AG04450 (cell line): Measurements from ENCODE around the gene GSTT2B. TPM values are rescaled to one million over a fixed set of nuclear protein-coding genes. Genes with fewer than 3 reads are reported as not detected.
"Not testable (repeated sequence)": the region's sequence is repeated elsewhere in the genome, so short reads cannot be mapped to it uniquely, and the experiment has no call there.

Source experiments
- CTCF ChIA-PET: fragments of 300-600, 350-600 bp; formaldehyde crosslinking; extraction: SDS; loops from one replicate; lab custom pipeline; 2022; ENCODE audit warnings: antibody characterized with exemption, inconsistent platforms; lab: Charles Lee
- POLR2A ChIA-PET: fragments of 350-600 bp; formaldehyde crosslinking; extraction: SDS; loops from one replicate; lab custom pipeline; 2021; ENCODE audit warnings: antibody characterized with exemption, inconsistent platforms; lab: Yijun Ruan, JAX
- DNase-seq: peaks from one replicate; pipeline ENCODE4 v3.0.0-alpha.2; 2011; ENCODE audit warnings: low read depth, low spot score
- H3K27ac ChIP-seq: one replicate; pipeline ENCODE4 v1.5.1; 2012; ENCODE audit warnings: low read depth, low read length, control low read depth
- H3K27me3 ChIP-seq: one replicate; pipeline ENCODE4 v1.6.0; 2012; ENCODE audit warnings: low read length; ENCODE audit not compliant: control insufficient read depth, insufficient read depth
- H3K4me3 ChIP-seq: 2 replicates; pipeline ENCODE4 v1.5.1; 2011; ENCODE audit warnings: mild to moderate bottlenecking, low read depth, low read length, control low read depth
- H3K9me3 ChIP-seq: 2 replicates; pipeline ENCODE4 v1.5.1; 2012; ENCODE audit warnings: low read length; ENCODE audit not compliant: control insufficient read depth, insufficient read depth
- polyA plus RNA-seq: library from polyadenylated mRNA; depleted of rRNA; stranded (reverse); fragments of >200 nt; gene quantifications from 2 replicates; pipeline ENCODE4 v1.2.3, GENCODE V29; 2011
- TF ChIP-seq, protein P1 (sequence below): IDR thresholded peaks from 2 replicates; pipeline ENCODE4 v1.5.1; 2011; ENCODE audit warnings: low read depth, low read length, control low read depth, inconsistent platforms

Gene GSTT2B
- polyA plus RNA-seq, 1 experiment: 33.1 TPM

DNA sequence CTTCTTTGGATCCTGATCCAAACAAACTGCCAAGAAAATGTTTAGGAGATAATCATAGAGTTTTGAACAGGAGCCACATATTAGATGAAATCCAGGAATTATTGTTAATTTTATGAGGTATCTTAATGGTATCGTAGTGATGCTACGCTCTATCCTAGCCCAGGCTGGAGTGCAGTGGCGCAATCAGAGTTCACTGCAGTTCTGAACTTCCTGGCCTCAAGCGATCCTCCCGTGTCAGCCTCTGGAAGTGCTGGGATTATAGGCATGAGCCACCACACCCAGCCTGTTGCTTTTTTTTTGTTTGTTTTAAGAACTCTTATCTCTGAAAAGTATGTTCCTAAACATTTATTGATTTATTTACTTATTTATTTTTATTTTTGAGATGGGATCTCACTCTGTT, 41.9 kb upstream of the GSTT2B start:
- no peaks in the 10 kb centered on the region; the same call in 1 of the 2 replicates for H3K9me3 ChIP-seq
- peaks cover 12% of the 10 kb centered on the region for H3K27me3 ChIP-seq
- ChIA-PET POLR2A (no interaction called here), CTCF (no interaction called here)
- H3K27ac ChIP-seq: no peak overlapping the region
- no peak for DNase-seq
- TF ChIP-seq, protein P1, sequence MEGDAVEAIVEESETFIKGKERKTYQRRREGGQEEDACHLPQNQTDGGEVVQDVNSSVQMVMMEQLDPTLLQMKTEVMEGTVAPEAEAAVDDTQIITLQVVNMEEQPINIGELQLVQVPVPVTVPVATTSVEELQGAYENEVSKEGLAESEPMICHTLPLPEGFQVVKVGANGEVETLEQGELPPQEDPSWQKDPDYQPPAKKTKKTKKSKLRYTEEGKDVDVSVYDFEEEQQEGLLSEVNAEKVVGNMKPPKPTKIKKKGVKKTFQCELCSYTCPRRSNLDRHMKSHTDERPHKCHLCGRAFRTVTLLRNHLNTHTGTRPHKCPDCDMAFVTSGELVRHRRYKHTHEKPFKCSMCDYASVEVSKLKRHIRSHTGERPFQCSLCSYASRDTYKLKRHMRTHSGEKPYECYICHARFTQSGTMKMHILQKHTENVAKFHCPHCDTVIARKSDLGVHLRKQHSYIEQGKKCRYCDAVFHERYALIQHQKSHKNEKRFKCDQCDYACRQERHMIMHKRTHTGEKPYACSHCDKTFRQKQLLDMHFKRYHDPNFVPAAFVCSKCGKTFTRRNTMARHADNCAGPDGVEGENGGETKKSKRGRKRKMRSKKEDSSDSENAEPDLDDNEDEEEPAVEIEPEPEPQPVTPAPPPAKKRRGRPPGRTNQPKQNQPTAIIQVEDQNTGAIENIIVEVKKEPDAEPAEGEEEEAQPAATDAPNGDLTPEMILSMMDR: no peak
- H3K4me3 ChIP-seq: no peak overlapping the region

DNA sequence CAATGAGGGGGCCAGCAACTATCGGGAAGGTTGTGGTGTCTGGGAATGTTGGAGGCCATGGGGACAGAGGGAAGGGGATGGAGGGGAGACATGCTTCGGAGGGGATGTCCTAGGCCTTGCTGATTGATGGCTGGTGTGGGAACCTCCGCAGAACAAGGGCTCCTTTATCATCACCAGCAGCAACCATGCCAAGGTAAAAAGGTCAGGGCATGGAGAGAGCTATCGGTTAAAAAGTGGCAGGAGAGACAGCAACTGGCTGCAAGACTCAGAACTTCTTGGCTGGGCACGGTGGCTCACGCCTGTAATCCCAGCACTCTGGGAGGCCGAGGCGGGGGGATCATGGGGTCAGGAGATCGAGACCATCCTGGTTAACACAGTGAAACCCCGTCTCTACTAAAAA, 41.3 kb upstream of the GSTT2B start:
- CTCF ChIA-PET: no interaction called here
- Histone ChIP-seq H3K4me3 (no peak overlapping the region), H3K27ac (no peak overlapping the region), H3K27me3 (peaks cover 12% of the 10 kb centered on the region), H3K9me3 (no peaks in the 10 kb centered on the region; the same call in 1 of the 2 replicates)
- DNase-seq: no peak
- POLR2A ChIA-PET: no interaction called here
- TF ChIP-seq, protein P1: no peak

DNA sequence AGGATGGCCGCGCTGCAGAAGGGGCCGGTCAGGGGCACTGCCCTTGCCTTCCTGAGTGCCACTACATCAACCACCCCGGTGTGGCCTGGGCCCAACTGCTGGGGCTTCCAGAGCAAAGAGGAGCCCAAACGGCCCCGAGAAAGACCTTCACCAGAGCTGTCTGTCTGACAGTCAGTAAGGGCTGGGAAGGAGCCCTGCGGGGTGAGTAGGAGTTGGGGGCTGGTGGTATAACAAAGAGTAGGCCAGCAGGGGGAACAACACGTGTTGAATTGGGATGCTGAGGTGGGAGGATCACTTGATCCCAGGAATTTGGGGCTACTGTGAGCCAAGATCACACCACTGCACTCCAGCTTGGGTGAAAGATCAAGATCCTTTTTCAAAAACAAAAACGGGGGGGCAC, 40.3 kb upstream of the GSTT2B start:
- peaks cover 7% of the 10 kb centered on the region for H3K27me3 ChIP-seq
- H3K4me3 ChIP-seq: no peak overlapping the region
- H3K9me3 ChIP-seq: no peaks in the 10 kb centered on the region; the same call in 1 of the 2 replicates
- TF ChIP-seq, protein P1: no peak
- no peak for DNase-seq
- CTCF ChIA-PET: no interaction called here
- H3K27ac ChIP-seq: no peak overlapping the region
- POLR2A ChIA-PET: no interaction called here

DNA sequence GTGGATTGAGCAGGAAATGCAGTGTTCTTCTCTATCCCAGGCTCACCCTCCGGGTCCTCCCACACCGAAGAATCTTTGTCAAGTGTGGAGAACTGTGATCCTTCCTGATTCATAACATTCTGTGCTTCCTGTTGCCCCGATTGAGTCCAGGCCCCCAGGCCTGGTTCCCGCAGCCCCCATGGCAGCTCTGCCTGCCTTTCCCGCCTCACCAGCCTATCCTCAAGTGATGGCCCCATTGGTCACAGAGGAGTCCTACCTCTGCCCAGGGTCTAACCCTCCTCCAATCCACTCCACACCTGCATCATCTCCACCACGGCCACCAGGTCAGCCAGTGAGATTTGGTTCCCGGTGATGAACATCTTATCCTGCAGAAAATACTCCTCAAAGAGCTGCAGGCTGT, 38.8 kb upstream of the GSTT2B start:
- H3K9me3 ChIP-seq, H3K27ac ChIP-seq, DNase-seq, H3K27me3 ChIP-seq, H3K4me3 ChIP-seq, CTCF ChIA-PET, POLR2A ChIA-PET: not testable (repeated sequence)

DNA sequence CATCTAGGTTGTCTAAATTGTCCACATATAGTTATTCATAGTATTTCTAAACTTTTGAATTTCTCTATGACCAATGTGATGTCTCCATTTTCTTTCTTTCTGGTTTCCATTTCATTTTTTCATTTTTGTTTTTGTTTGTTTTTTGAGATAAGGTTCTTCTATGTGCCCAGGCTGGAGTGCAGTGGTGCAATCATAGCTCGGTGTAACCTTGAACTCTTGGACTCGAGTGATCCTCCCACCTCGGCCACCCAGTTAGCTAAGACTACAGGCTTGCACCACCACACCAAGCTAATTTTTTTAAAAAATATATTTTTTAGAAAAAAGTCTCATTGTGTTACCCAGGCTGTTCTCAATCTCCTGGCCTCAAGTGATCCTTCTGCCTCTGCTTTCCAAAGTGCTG, 36.1 kb upstream of the GSTT2B start:
- POLR2A ChIA-PET: no interaction called here
- Histone ChIP-seq H3K27ac (no peak overlapping the region), H3K4me3 (no peak overlapping the region), H3K9me3 (no peaks in the 10 kb centered on the region), H3K27me3 (peaks cover 5% of the 10 kb centered on the region)
- TF ChIP-seq, protein P1: no peak
- CTCF ChIA-PET: no interaction called here
- no peak for DNase-seq

DNA sequence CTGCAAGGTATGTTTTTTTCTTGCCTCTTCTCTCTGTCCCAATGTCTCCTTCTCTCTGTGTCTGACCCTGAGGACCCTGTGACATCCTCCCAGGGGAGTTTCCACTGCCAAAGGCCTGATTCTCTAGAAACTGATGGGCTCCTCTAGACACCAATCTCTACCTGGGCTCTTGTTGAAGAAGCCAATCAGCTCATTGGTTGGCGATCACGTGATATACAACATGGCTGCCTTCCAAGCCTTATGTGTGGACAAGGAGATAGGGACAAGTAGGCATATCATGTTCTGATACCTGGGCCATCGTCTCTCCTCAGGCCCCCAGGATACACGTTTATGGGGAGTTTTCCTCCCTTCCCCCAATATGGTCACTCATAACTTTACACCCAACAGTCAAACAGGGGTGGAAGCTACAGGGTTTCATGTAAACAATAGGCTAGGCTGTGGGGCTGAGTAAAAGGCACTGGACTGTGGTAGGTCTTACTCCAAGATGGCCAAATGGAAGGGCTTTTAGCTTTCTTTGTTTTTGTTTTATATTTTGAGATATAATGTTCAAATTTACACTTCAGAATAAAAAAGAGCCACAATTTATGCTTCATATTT, 32.7 kb upstream of the GSTT2B start:
- H3K27ac ChIP-seq, CTCF ChIA-PET, H3K27me3 ChIP-seq, POLR2A ChIA-PET, DNase-seq, H3K9me3 ChIP-seq, H3K4me3 ChIP-seq: not testable (repeated sequence)

DNA sequence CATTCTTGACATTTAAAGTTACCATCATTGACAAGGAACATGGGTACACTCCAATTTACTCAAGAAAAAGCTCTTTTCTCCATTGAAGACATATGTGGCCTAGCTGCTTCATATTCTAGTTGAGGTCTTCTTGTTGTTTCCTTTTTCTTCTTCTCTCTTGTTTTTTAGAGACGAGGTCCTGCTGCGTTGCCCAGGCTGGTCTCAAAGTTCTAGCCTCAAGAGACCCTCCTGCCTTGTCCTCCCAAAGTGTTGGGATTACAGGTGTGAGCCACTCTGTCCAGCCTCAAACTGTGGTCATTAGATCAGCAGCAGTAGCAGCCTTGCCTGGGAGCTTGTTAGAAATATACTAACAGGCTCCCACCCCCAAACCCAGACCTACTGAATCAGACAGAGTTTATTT, 32.1 kb upstream of the GSTT2B start:
- H3K27me3 ChIP-seq, H3K9me3 ChIP-seq, POLR2A ChIA-PET, H3K27ac ChIP-seq, CTCF ChIA-PET, H3K4me3 ChIP-seq, DNase-seq: not testable (repeated sequence)

DNA sequence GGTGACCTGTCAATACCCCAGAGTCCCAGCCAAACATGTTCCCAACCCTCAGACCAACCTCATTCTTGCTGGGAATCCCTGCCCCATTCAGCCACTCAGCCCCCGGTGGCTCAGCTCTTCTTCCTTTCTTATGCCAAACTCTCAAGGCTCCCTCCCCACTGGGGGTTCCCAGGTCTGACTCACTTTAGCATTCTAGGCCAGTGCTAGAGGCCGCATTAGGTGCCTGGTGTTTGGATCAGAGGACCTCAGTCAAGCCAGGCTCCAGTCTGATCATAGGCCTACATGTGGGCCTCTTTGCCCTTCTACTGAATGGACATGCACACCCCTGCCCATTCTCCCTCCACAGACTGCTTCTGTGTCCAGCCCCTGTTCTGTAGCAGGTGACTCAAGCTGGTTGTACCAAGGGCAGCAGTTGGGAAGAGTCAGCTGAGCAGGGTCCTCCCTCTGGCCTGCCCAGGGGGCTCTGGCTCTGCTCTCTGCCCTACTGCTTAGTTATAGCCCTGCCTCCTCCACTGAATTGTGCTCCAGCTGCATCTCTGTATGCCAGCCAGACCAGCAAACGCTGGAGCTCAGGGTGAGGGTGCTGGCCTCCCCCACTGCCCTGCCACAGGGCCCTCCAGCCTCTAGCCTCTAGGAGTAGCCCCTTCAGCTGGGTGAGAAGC, 28.7 kb upstream of the GSTT2B start:
- DNase-seq, CTCF ChIA-PET, H3K4me3 ChIP-seq, H3K9me3 ChIP-seq, POLR2A ChIA-PET, H3K27ac ChIP-seq, H3K27me3 ChIP-seq: not testable (repeated sequence)
